CD4-positive, alpha-beta T cell treated with Interleukin-4 for 4 hours (primary cell): ENCODE results near the gene FER1L5.

Source experiments
- DNase-seq: peaks from one replicate; pipeline ENCODE4 v3.0.0-alpha.2; 2020

Gene FER1L5

DNA sequence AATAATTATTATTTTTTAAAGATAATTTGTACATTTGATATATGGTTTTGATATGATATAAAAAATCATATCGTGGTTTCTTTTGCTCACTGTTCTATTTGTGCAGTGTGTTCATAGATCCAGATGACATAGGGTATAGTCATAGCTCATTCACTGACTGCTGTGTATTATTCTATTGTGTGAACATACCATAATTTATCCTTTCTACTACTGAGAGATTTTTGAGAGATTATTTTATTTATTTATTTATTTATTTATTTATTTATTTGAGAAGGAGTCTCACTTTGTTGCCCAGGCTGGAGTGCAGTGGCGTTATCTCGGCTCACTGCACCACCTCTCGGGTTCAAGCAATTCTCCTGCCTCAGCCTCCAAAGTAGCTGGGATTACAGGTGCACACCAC is 39.0 kb downstream of the FER1L5 start:
- DNase-seq: no peak

DNA sequence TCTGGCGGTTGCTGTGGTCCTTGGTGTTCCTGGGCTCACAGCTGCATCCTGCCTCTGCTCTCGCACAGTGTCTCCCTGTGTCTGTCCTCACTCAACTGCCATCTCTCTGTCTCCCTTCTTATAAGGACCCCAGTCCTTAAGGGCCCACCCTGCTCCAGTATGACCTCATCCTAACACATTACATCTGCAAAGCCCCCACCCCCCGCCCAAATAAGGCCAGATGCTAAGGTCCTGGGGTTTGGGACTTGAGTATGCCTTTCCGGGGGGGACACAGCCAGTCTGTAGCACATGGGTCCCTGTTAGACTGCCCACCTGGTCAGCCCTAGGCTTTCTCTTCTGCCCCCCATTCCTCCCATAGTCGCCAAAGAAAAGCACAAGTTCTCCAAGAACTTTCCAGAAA is 40.7 kb downstream of the FER1L5 start:
- DNase-seq: no peak

DNA sequence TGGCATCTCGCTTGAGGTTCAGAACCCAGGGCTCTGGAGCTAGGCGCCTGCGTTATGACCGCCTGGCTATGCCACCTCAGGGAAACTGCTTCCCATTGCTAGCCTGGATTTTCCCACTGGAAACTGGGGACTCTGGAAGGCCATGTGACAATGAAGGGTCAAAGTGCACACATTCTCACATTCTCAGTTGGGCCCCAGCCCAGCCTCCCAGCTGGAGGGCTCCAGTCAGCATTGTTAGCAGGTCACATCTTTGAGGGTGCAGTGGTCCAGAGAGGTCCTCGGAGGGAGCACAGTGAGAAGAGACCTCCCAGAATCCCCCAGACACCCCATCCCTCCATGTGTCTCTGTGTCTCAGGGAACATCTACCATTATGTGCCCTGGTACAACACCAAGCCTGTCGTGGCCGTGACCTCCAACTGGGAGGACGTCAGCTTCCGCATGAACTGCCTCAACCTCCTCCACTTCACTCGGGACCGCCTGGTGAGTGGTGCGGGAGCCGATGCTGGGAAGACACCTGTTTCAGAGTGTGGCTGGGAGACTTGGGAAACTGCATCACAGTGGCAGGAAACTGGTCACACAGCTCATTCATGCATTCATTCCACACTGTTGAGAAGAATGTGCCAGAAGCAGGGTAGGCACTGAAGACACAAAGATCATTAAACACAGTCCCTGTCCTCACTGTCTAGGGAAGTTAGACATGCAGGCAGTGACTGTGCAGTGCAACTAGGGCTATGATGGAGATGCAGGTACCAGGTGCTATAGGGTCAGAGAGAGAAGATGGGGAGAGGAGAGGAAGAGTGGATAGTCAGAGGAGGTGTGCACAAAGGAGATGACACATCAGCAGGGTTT is 41.6 kb downstream of the FER1L5 start:
- no peak for DNase-seq

DNA sequence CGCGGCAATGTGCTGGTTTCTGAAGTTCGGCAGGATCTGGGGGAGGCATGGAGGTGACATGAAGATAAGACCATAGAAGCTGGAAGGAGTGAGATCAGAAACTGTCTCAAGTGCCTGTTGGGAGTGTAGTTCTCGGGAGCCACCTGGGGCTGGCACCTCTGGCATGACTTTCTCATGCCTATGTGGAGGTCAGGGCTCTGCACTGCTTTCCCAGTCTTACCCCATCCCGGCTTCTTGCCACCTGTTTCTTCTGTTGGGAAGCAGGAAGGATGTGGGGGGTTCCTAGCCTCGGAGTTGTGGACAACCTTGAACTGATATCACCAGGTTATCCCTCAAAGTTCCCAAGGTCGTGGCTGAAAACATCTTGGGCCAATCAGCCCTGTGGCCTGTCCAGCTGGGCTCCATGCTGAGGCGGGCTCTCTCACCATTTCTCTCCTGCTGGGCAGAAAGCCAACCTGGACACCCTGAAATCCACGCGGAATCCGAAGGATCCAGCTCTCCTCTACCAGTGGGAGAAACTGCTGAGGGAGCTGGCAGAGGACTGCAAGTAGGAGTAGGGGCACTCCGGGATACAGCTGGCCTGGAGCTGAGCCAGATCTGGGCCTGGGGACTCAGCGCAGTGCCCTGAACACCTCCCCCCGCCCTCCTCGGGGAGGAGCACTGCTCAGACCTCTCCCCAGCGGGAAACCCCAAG is 42.5 kb downstream of the FER1L5 start:
- no peak for DNase-seq

DNA sequence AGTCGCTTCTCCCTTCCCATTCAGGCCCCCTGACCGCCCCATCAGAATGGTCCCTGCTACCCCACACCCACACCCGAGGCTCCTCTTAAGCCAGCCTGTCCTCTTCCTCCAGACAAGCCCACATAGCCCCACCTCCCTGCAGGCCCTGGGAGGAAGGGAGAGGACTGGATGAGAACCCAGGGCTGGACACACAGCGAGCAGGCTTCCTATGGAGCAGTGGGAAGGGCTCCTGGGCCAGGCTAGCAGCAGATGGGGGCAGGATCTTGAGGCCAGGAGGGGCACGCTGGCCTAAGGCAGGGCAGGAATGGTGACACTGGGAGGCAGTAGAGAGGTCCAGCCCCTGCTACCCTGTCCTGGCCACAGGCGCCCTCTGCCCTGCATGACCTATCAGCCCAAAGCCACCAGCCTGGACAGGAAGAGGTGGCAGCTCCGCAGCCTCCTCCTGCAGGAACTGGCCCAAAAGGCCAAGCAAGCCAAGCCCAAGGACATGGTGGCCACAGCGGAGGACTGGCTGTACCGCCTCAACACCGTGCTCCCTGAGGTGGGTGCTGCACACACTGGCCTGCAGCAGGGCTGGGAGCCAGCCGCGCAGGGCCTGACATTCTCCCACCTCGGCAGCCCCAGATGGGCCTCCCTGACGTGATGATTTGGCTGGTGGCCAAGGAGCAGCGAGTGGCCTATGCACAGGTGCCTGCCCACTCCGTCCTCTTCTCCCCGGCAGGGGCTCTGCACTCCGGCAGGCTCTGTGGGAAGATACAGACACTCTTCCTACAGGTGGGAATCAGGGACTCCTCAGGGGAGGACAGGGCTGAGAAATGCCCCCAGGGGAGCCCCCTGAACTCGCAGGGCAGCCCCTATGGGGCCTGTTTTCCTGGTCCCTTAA is 43.3 kb downstream of the FER1L5 start:
- DNase-seq: no peak

DNA sequence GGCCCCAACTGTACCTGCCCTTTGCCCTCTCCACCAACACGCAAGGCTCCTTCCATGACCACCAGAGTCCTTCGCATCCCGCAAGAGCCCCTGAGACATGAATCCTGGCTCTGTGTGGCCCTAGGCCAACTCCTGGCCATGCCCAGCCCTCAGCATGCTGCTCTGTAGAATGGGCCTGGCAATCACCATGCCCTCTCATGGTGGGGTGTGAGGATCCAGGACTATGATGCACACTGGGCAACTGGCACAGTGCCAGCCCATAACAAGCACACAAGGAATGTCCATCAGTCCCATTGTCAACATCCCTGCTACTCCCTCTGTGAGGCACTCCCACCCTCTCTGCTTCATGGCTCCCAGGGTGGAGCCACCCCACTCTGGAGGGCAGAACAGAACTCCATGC is 44.7 kb downstream of the FER1L5 start:
- DNase-seq: no peak

DNA sequence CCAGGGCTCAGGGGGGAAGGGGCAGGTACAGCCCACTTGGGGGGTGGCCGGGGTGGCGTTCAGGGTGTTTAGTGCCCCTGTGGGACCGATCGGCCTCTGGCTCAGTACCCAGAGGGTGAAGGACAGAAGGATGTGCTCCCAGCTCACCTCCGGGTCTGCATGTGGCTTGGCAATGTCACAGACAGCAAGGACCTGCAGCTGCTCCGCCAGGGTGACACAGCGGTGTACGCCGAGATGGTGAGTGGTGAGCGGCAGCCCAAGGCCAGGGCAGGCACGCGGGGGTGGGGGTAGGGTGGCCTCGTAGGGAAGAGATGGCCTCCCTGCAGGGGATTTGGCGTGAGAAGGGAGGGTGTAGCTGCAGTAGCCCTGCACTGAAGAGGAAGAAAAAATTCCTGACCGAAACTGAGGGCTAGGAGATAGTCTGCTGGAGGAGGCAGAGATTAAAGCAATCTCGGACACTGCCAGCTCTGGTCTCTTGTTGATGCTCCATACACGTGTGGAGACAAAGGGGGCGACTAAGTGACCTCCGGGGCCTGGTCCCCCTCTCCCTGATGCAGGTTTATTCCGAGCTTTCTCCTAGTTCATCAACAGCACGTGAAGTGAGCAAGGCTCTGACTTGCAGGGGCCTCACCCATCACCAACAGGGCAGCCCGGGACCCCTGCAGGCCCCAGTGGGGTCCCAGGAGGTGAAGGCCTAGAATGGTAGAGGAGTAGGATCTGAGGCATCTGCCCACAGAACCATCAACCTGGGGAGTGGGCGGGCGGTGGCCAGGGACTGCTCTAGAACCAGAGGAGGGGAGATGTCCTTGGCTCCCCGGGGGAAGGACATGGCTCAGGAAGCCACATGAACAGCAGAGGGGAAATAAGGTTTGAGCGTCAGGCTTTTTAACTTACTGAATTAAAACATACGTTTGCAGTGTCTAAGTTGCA is 45.4 kb downstream of the FER1L5 start:
- DNase-seq: no peak

DNA sequence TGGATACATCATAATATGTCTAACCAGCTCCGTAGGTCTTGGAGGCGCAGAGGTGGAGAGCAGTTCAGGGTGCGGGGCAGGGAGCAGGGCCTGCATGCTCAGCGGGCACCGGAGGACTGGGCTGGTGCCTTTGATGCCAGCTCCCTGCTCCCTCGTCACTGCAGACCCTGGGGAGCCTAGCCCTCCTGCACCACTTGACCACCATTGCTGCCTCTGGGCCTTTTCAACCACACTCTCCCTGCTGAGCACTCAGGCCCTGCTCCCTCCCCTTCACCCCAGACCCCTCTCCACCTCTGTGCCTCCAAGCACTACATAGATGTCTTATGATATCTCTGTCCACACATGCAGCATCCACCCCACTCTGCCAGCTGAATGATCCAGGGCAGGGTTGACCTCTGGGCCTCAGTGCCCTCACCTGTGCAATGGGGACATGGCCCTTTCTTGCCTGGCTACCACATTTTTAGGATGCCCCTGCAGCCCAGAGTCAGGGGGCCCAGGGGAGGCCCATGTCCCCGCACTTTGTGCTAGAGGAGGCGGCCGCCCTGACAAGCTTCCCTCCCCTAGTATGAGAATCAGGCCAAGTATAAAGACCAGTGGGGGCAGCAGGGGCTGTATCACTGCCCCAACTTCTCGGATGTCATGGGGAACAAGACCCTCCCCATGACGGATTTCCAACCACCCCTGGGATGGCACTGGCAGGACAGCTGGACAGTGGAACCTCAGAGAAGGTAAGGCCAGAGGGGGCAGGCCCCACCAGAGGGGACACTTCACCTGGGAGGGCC is 46.3 kb downstream of the FER1L5 start:
- no peak for DNase-seq

DNA sequence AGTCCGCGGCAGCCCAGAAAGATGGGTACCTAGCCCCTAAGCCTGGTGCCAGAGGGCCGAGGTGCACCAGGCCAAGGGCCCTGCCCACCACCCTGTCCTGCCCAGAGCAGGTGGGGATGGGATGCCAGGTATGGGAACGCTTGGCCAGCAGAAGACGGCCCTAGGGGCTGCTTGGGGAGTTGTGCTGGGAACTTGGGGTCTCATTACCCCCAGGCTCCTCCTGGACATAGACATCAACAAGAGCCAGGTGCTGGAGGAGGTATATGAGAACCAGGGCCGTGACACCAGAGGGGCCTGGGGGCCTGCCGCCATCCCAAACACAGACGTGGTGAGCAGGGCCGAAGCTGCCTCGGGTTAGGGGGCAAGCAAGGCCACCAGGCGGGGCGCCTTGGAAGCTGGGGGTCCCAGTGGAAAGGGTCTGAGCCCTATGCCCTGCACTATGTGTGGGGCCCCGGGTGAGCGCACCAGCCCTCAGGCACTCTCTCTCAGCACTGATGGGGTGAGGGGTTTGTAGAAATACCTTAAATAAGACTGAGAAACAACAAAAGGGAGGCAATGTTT is 46.9 kb downstream of the FER1L5 start:
- no peak for DNase-seq

DNA sequence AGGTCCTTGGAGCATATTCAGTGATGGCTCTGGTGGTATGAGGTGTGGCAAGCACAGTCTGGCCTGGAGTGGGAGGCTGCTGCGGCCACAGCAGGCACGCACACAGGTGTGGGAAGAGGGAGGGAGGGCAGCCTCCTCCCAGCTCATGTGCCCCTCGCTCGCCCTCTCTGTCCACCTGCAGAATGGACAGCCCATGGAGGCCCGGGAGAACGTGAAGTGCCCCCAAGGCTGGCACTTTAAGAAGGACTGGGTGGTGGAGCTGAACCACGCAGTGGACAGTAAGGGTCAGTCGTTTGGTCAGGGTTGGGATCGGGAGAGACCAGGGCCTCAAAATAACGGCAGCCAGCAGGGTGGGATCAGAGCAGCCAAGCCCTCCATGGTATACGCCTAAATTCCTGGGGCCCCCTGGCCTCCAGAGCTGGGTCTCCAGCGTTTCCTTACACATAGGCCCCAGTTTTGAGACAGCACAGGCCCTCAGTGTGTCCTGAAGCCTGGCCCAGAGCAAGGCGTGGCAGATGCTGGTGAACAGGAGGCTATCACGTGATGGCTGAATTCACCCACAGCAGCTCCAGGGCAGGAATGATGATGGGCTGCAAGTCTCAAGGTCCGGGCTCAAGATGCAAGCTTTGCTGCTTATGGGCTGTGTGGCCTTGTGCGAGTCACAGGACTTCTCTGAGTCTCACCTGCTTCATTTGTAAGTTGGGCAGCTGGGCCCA is 47.9 kb downstream of the FER1L5 start:
- DNase-seq: no peak

DNA sequence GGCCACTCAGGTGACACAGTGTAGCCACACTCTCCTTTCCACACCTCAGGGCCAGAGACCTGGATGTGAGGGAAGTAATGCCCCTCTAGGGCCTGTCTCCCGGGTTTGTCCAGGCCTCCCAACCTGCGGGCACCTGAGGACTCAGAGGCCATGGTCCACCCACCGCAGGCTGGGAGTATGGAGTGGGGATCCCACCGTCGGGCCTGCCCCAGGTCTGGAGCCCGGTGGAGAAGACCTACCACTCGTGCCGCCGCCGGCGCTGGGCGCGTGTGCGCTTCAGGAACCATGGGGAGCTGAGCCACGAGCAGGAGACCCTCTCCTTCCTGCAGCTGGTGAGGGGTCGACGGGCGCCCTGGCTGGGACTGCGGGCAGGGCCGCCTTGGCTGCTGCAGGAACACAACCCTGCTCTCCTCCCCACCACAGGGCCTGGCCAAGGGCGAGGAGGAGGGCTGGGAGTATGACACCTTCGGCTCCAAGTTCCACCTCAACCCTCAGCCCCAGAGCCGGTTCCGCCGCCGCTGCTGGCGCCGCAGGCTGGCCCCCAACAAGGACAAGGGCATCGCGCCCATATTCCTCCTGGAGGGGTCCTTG is 48.6 kb downstream of the FER1L5 start:
- DNase-seq: no peak

DNA sequence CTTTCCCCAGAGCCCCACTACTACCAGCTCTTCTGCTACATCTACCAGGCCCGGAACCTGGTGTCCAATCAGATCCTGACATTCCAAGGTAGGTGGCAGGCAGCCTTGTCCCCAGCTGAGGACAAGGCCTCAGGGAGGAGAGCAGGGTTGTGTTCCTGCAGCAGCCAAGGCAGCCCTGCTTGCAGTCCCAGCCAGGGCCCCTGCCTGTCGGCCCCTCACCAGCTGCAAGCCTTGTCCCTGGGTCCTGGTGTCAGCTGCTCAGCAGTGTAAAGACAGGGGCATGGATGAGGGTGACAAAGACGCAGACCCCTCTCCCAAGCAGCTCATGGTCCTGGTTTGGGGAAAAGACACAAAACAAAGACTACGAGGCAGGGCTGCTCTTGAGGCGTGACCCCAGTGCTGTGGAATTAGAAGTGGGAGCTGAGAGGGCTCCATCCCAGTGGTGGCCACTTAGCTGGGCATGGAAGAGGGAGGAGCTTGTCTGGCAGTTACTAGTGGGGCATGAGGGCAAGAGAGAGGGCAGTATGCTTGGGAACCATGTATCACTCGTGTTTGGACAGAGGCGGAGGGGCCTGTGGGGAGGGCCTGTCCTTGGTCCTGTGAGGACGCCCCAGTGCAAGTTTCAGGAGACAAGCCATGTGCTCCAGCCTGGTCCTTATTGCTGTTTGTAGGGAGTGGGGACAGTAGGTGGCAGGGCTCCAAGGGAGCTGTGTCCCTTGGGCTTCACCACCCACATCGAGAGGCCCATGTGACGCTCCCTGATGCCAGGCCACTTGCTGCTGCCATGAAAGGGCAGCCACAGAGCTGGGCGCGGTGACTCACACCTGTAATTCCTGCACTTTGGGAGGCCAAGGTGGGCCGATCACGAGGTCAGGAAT is 49.8 kb downstream of the FER1L5 start:
- no peak for DNase-seq

DNA sequence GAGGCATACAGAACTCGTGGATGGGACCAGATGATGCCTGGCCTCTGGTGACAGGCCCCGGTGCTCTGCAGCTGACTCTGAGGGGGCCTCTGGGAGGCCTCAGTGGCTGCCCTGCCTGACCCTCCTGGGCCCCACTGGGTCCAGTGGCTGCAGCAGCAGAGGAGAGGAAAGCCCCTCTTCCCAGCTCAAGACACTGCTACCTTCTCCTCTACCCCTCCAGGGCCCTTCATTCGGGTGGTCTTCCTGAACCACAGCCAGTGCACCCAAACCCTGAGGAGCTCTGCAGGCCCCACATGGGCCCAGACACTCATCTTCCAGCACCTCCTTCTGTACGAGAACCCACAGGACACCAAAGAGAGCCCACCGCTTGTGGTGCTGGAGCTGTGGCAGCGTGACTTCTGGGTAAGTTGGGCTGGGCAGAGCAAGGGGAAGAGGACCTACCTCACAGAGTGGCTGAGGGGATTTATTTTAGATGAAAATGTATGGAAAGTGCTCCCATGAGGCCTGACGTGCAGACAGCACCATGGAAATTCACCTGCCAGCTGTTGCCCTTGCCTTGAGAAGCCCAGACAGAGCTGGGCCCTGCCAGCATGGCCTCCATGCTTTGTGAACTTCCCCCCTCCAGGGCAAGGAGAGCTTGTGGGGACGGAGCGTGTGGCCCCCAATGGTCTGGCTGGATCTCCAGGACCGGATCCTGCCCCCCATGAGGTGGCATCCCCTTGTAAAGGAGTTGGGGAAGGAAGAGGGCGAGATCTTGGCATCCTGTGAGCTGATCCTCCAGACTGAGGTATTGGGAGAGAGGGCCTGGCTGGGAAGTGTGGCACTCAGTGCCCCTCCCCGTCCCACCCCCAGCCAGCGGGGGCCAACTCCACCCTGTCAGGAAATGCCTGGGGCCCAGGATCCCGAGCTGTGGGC is 51.0 kb downstream of the FER1L5 start:
- no peak for DNase-seq

DNA sequence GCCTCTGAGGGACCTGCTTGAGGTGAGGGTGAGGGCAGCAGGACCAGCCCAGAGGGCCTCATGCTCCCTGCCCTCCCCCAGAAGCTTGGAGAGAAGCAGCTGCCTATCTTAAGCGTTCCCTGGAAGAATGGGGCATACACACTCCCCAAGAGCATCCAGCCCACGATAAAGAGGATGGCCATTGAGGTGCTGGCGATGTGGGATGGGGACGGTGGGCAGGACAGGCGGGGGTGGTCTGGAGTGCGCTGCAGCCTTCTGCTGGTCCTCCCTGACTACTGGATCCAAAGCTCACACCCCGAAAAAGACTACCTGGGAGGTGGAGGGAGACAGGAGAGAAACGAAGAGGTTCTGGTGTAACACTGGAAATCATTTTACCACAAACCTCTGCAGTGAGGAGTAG is 51.7 kb downstream of the FER1L5 start:
- no peak for DNase-seq

DNA sequence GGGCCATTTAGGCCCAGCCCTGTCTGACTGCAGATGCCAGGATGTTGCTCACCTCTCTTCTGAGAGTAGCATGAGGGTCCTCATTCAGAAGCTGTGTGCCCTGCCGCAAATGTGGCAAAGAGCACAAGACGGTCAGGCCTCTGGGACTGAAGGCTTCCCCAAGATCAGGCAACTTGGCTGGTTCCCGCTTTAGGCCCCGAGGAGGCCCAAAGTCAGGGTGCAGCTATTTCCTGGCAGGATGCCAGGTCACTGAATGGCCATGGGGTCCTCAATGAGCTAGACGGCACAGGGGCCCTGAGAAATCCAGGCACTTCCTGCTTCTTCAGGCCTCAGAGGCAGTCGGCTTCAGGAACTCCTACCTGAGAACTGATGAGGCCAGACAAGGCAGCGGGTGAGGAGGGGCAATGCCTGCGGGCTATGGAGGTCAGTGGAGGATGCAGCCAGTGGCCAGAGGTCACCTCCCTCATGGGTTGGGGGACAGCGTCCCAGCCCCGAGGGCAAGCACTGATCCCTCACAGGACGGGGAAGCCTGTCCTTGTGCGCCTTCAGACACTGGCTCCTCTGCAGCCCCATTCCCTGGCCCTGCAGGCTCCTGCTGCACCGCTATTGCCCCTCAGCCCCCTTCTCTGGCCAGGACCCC is 52.4 kb downstream of the FER1L5 start:
- no peak for DNase-seq

DNA sequence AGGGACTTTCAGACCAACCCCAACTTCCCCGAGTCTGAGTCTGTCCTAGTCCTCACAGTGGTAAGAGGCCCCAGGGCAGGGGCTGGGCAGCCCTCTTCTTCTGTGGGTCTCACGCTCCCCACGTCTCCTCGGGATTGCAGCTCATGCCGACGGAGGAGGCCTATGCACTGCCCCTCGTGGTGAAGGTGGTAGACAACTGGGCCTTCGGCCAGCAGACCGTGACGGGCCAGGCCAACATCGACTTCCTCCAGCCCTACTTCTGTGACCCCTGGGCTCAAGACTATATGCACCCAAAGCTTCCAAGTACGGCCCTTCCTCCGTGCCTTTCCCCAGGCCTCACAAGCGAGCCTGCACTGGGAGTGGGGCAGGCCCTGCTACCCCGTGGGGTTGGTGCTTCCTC is 53.0 kb downstream of the FER1L5 start:
- DNase-seq: no peak

DNA sequence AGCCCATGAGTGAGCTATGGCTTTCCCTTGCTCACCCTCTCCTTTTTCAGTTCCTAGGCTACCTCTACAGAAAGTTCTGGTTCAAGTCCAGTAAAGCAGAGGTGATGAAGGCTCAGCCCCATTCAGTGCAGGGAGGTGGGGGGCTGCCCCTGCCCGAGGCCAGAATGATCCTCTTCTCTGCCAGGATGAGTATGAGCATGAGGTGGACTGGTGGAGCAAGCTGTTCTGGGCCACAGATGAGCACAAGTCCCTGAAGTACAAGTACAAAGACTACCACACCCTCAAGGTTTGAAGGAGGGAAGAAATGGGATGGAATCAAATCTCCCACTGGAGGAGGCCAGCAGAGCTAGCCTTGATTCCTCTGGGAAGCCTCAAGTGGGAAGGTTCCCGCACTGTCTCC is 54.9 kb downstream of the FER1L5 start:
- no peak for DNase-seq
